ENCODE results near the gene MPP7.

Gene MPP7

DNA sequence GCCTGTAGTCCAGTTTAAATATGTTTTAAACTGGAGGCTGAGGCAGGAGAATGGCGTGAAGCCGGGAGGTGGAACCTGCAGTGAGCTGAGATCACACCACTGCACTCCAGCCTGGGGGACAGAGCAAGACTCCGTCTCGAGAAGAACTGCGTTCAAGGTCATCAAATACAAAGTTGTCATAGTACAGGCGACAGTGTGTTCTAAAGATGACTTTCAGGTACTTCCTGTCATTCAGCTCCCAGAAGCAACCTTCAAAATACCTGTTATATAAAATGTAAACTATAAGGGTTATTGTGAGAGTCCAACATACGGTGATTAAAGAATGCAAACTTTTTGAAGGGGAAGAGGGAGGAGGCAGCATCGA is 8.7 kb downstream of the MPP7 start:
- no peak overlapping the region for H3K27ac ChIP-seq
- no peaks in the 10 kb centered on the region for H3K27me3 ChIP-seq (ENCODE audit: control insufficient read depth, insufficient read depth, low read length)
- no peaks in the 10 kb centered on the region for H3K9me3 ChIP-seq (ENCODE audit: control insufficient read depth, low read length)

GRCh38 chr10:28293236-28294168 is 9.4 kb downstream of the MPP7 start:
- H3K4me1 ChIP-seq, result no peaks in the 10 kb centered on the region
- TF ChIP-seq CTCF (IDR thresholded peaks at IDR 0.05), result no peak
- no peaks in the 10 kb centered on the region for H3K79me2 ChIP-seq

More for the DNA sequence above, 8.7 kb downstream of the MPP7 start:
- Histone ChIP-seq H3K4me1 (no peaks in the 10 kb centered on the region), H3K4me3 (ENCODE audit: low read depth, low read length) (no peak overlapping the region), H3K36me3 (ENCODE audit: control insufficient read depth, insufficient read depth, low read length) (no peaks in the 10 kb centered on the region), H3K4me2 (ENCODE audit: low read length) (no peak overlapping the region), H2AFZ (no peak overlapping the region), H3K79me2 (no peaks in the 10 kb centered on the region), H3K9ac (no peak overlapping the region)
- TF ChIP-seq CTCF (IDR thresholded peaks at IDR 0.05), result no peak

DNA sequence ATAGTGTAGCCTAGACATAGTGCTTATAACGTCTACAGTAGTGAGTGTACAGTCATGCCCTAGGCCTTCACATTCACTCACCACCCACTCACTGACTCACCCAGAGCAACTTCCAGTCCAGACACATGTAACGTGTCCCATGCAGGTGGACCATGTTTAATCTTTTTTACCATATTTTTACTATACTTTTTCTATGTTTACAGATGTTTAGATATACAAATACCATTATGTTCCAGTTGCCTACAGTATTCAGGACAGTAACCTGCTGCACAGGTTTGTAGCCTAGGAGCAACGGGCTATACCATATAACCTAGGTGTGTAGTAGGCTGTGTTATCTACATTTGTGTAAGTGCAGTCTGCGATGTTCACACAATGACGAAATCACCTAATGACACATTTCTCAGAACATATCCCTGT is 11.0 kb downstream of the MPP7 start:
- Histone ChIP-seq H3K4me3 (ENCODE audit: low read depth, low read length) (no peak overlapping the region), H3K27me3 (ENCODE audit: control insufficient read depth, insufficient read depth, low read length) (no peaks in the 10 kb centered on the region), H3K27ac (no peak overlapping the region), H3K4me2 (ENCODE audit: low read length) (no peak overlapping the region), H3K9me3 (ENCODE audit: control insufficient read depth, low read length) (no peaks in the 10 kb centered on the region), H2AFZ (no peak overlapping the region), H3K4me1 (no peaks in the 10 kb centered on the region), H3K9ac (no peak overlapping the region), H3K36me3 (ENCODE audit: control insufficient read depth, insufficient read depth, low read length) (no peaks in the 10 kb centered on the region), H3K79me2 (no peaks in the 10 kb centered on the region)
- no peak for TF ChIP-seq CTCF (IDR thresholded peaks at IDR 0.05)

More at GRCh38 chr10:28293236-28294168, 9.4 kb downstream of the MPP7 start:
- no peak overlapping the region for H3K4me2 ChIP-seq (ENCODE audit: low read length)
- H3K36me3 ChIP-seq (ENCODE audit: control insufficient read depth, insufficient read depth, low read length), result no peaks in the 10 kb centered on the region
- H3K9me3 ChIP-seq (ENCODE audit: control insufficient read depth, low read length), result no peaks in the 10 kb centered on the region
- no peaks in the 10 kb centered on the region for H3K27me3 ChIP-seq (ENCODE audit: control insufficient read depth, insufficient read depth, low read length)
- H3K9ac ChIP-seq, result no peak overlapping the region
- H3K27ac ChIP-seq, result no peak overlapping the region
- H2AFZ ChIP-seq, result no peak overlapping the region
- no peak overlapping the region for H3K4me3 ChIP-seq (ENCODE audit: low read depth, low read length)

GRCh38 chr10:28285816-28286215 is 17.0 kb downstream of the MPP7 start:
- H3K27me3 ChIP-seq (ENCODE audit: control insufficient read depth, insufficient read depth, low read length), result no peaks in the 10 kb centered on the region
- H3K4me3 ChIP-seq (ENCODE audit: low read depth, low read length), result no peak overlapping the region
- no peak overlapping the region for H3K9ac ChIP-seq
- no peak overlapping the region for H3K4me2 ChIP-seq (ENCODE audit: low read length)
- no peaks in the 10 kb centered on the region for H3K79me2 ChIP-seq
- no peaks in the 10 kb centered on the region for H3K4me1 ChIP-seq
- no peaks in the 10 kb centered on the region for H3K36me3 ChIP-seq (ENCODE audit: control insufficient read depth, insufficient read depth, low read length)
- H2AFZ ChIP-seq, result no peak overlapping the region
- H3K9me3 ChIP-seq (ENCODE audit: control insufficient read depth, low read length), result no peaks in the 10 kb centered on the region
- H3K27ac ChIP-seq, result no peak overlapping the region
- no peak for TF ChIP-seq CTCF (IDR thresholded peaks at IDR 0.05)

- no peaks in the 10 kb centered on the region for H3K9me3 ChIP-seq (ENCODE audit: control insufficient read depth, low read length)
- no peak overlapping the region for H3K4me2 ChIP-seq (ENCODE audit: low read length)
- no peak overlapping the region for H2AFZ ChIP-seq
- H3K27ac ChIP-seq, result no peak overlapping the region
- H3K36me3 ChIP-seq (ENCODE audit: control insufficient read depth, insufficient read depth, low read length), result no peaks in the 10 kb centered on the region
- H3K9ac ChIP-seq, result no peak overlapping the region
- no peaks in the 10 kb centered on the region for H3K79me2 ChIP-seq
- no peaks in the 10 kb centered on the region for H3K27me3 ChIP-seq (ENCODE audit: control insufficient read depth, insufficient read depth, low read length)
- H3K4me1 ChIP-seq, result no peaks in the 10 kb centered on the region
- no peak for TF ChIP-seq CTCF (IDR thresholded peaks at IDR 0.05)
- no peak overlapping the region for H3K4me3 ChIP-seq (ENCODE audit: low read depth, low read length)
These were observed 18.7 kb downstream of the MPP7 start for GRCh38 chr10:28284126-28284525.

All from parathyroid adenoma (tissue), 2 donors.